RWPE2 (cell line): ENCODE data around the gene PHB1.

Source experiments
- ATAC-seq: fragments of 200-7000 bp; cut with Tn5 transposase; 3 replicates; pipeline ENCODE4 v1.9.1; 2021; ENCODE audit warnings: low read depth
- DNase-seq: peaks from one replicate; pipeline ENCODE4 v3.0.0-alpha.2; 2020; ENCODE audit warnings: low spot score
- H3K27ac ChIP-seq: fragments of 450-650 bp; 2 replicates; pipeline ENCODE4 v1.5.1; 2017; ENCODE audit warnings: mild to moderate bottlenecking; ENCODE audit not compliant: poor library complexity, severe bottlenecking
- H3K27me3 ChIP-seq: fragments of 250-450 bp; sonication (Bioruptor Pico); 2 replicates; pipeline ENCODE4 v1.5.1; 2021; ENCODE audit warnings: mild to moderate bottlenecking, moderate library complexity; ENCODE audit not compliant: insufficient read depth, poor library complexity, severe bottlenecking
- H3K36me3 ChIP-seq: fragments of 250-450 bp; sonication (Bioruptor Pico); 2 replicates; pipeline ENCODE4 v1.5.1; 2020; ENCODE audit warnings: low read depth, mild to moderate bottlenecking, moderate library complexity
- H3K4me1 ChIP-seq: fragments of 250-450 bp; sonication (Bioruptor Pico); 2 replicates; pipeline ENCODE4 v1.5.1; 2021; ENCODE audit warnings: mild to moderate bottlenecking, moderate library complexity; ENCODE audit not compliant: insufficient read depth, poor library complexity, severe bottlenecking
- H3K4me3 ChIP-seq: fragments of 250-450 bp; sonication (Bioruptor Pico); 2 replicates; pipeline ENCODE4 v1.5.1; 2021; ENCODE audit warnings: mild to moderate bottlenecking, moderate library complexity; ENCODE audit not compliant: severe bottlenecking
- H3K9me3 ChIP-seq: fragments of 250-450 bp; sonication (Bioruptor Pico); 2 replicates; pipeline ENCODE4 v1.5.1; 2021; ENCODE audit warnings: mild to moderate bottlenecking, moderate library complexity; ENCODE audit not compliant: severe bottlenecking
- CTCF ChIP-seq: fragments of 450-650 bp; IDR thresholded peaks from one replicate; pipeline ENCODE4 v1.5.1; 2017; ENCODE audit warnings: mild to moderate bottlenecking, moderate library complexity; ENCODE audit not compliant: poor library complexity, severe bottlenecking

PHB1 gene

GRCh38 chr17:49414271-49414621, 436 bp downstream of the PHB1 start:
- Histone ChIP-seq H3K27ac (peak overlapping the region; percentile 5), H3K36me3 (peaks cover 36% of the 10 kb centered on the region), H3K4me3 (peak overlapping the region; percentile 73), H3K4me1 (peaks cover 4% of the 10 kb centered on the region), H3K27me3 (no peaks in the 10 kb centered on the region), H3K9me3 (no peaks in the 10 kb centered on the region)
- ATAC-seq (no peak), DNase-seq (peak; percentile 34)
- no peak for TF ChIP-seq CTCF

GRCh38 chr17:49409066-49409465, 5.6 kb downstream of the PHB1 start:
- ATAC-seq: no peak
- peak; percentile 27 for DNase-seq
- Histone ChIP-seq H3K9me3 (no peaks in the 10 kb centered on the region), H3K27ac (no peak overlapping the region), H3K36me3 (peaks cover 88% of the 10 kb centered on the region), H3K4me3 (no peak overlapping the region), H3K27me3 (no peaks in the 10 kb centered on the region), H3K4me1 (peaks cover 4% of the 10 kb centered on the region)
- no peak for TF ChIP-seq CTCF

- Histone ChIP-seq H3K9me3 (no peaks in the 10 kb centered on the region), H3K27me3 (no peaks in the 10 kb centered on the region), H3K36me3 (peaks cover 91% of the 10 kb centered on the region), H3K4me1 (no peaks in the 10 kb centered on the region), H3K27ac (no peak overlapping the region), H3K4me3 (no peak overlapping the region)
- peak; percentile 94 for TF ChIP-seq CTCF
- DNase-seq (peak; percentile 61), ATAC-seq (peak; percentile 90)
These were observed 6.6 kb downstream of the PHB1 start for GRCh38 chr17:49407981-49408501.

- no peak for ATAC-seq
- H3K36me3 ChIP-seq: peaks cover 83% of the 10 kb centered on the region
- H3K9me3 ChIP-seq: no peaks in the 10 kb centered on the region
- H3K4me1 ChIP-seq: no peaks in the 10 kb centered on the region
- no peak for TF ChIP-seq CTCF
- no peak overlapping the region for H3K27ac ChIP-seq
- no peaks in the 10 kb centered on the region for H3K27me3 ChIP-seq
- no peak overlapping the region for H3K4me3 ChIP-seq
- no peak for DNase-seq
These were observed 7.6 kb downstream of the PHB1 start for GRCh38 chr17:49407086-49407485.

GRCh38 chr17:49406421-49407061, 8.1 kb downstream of the PHB1 start:
- DNase-seq (peak; percentile 31), ATAC-seq (no peak)
- H3K9me3 ChIP-seq: no peaks in the 10 kb centered on the region
- H3K36me3 ChIP-seq: peaks cover 78% of the 10 kb centered on the region
- no peak for TF ChIP-seq CTCF
- no peak overlapping the region for H3K4me3 ChIP-seq
- H3K27me3 ChIP-seq: no peaks in the 10 kb centered on the region
- no peak overlapping the region for H3K27ac ChIP-seq
- no peaks in the 10 kb centered on the region for H3K4me1 ChIP-seq
